GM12892 (cell line): Measurements from ENCODE around the gene ZMPSTE24.

Experiments
- POLR2A ChIP-seq: IDR thresholded peaks from 2 replicates; pipeline ENCODE4 v1.6.1; 2011; ENCODE audit warnings: low read depth, low read length, control low read depth
- POLR2AphosphoS5 ChIP-seq: IDR thresholded peaks from 2 replicates; pipeline ENCODE4 v1.6.1; 2011; ENCODE audit warnings: low read depth, low read length, control low read depth
- TAF1 ChIP-seq: IDR thresholded peaks from 2 replicates; pipeline ENCODE4 v1.6.1; 2011; ENCODE audit warnings: low read depth, mild to moderate bottlenecking, control low read depth, low read length, borderline replicate concordance

DNA sequence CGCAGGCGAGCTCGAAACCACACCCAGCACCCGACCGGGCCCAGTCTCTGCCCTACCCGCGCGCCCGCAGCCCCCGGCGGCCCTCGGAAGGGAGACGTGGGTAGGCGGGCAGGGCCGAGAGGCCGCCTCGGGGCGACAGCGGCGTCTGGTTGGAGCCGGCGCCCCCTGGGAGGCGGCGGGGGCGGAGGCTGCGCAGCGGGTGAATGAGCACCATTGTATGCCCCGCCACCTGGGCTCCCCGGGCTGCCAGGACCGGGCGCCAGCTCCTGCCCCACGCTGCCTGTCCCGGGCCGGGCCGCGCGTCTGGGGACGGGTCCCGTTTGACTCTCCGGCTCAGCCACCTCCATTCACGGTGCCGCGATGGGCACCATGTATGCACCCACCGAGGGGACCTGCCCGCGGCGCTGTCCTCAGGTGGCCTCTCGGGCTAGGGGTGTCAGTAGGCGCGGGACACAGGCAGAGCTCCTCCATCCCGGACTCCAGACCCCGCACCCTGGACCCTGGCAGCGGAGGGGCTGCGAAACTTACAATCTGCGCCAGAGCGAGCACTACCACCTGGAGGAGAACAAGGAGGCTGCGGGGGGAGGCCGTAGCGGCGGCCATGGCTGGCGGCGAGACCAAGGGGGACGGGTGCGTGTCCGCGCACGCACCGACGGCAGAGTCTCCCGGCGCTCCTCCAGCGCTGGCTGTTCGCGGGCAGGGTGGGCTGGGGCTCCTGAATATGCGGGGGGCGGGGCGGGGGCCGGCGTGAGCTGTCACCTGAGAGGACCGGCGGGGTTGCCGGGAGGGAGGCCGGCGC, 58.8 kb downstream of the ZMPSTE24 start, which contains the start of gene COL9A2:
- no peak for TF ChIP-seq POLR2A
- TF ChIP-seq TAF1: no peak
- no peak for TF ChIP-seq POLR2AphosphoS5
